GM19455 (cell line): ENCODE data around the gene DCDC2C.

ENCODE experiments used
- ATAC-seq: cut with Tn5 transposase; IDR thresholded peaks from one replicate; pipeline ENCODE4 v1.9.1; 2021; ENCODE audit not compliant: unreplicated experiment

Gene DCDC2C

DNA sequence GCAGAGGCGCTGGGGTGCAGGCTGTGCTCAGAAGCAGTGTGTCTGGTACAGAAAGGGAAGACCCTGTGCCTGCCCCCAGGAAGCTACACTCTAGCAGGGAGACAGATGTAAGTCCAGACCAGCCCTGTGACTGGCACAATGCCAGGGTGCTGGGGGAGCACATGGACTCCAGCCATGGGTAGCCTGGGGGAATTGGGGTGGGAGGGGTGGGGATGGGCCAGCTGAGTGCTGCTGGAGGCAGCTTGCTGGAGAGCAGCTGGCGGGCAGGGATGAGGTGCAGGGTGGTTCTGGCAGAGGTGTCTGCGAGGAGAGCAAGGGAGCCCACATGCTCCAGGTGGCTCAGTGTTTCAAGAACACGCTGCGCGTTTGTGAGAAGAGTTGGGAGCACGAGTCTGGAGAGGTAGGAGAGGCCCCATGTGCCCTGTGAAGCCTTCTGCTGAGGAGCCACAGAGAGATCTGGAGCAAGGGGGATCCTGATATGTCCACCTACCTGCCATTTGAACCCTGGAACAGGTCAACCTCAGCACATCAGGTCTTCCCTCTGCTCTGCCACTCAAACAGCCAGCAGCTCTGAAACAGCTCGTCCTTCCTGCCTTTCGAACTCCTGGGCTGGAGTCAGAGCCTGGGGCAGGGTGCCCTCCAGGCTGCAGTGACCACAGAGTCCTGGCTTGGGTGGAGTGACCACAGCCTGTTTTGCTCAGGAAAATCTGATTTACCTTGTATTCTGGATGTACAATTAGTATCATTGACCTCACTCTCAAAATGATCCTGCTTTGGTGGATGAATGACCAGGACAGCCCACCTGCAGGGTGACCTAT, 30.3 kb upstream of the DCDC2C start:
- no peak for ATAC-seq

DNA sequence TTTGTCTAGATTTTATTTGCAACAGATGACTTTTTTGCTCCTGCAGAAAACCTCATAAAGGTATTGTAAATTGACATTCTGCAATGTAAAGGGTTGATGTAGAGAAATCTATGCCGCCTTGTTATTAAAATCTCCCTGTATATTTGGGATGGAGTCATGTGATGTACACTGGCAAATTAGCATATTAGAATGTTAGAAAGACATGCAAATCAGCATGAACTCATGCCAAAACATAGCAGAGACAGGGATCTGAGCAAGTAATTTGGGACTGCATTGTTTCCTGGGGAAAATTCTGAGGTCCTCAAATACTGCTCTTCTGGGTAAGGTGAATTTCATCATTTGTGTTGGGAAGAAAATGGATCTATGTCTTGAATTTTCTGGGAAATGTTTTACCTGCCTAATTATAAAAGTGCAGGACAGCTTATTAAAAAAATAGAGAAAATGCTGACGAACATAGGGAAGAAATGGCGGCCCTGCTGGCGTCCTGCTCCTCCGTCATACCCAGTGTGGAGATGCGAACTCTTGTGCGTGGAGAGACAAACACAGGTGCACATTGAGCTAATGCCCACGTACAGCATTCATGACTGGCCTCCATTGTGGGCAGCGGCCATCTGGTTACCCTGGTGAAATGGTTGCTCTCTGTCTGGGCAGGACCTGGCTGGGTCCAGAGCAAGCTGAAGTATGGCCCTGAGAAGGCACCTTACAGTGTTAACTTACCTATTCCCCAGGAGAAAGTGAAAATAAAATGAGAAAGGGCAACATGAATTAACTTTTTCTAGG, 29.1 kb upstream of the DCDC2C start:
- no peak for ATAC-seq

DNA sequence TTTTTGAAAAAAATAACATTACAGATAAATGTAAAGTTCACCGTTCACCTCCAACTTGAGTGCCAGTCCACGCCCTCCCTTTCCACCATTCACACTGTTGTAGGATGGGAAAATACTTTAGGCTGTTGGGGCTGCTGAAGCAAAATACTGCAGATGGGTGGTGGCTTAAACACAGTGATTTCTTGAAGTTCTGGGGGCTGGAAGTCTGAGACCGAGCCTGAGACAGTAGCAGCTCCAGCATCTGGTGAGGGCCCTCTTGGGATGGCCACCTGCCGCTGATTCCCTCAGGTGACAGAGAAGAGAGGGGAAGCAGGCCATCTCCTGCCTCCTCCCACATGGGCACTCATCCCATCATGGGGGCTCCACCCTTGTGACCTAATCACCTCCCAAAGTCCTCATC, 27.7 kb upstream of the DCDC2C start:
- ATAC-seq, result no peak

DNA sequence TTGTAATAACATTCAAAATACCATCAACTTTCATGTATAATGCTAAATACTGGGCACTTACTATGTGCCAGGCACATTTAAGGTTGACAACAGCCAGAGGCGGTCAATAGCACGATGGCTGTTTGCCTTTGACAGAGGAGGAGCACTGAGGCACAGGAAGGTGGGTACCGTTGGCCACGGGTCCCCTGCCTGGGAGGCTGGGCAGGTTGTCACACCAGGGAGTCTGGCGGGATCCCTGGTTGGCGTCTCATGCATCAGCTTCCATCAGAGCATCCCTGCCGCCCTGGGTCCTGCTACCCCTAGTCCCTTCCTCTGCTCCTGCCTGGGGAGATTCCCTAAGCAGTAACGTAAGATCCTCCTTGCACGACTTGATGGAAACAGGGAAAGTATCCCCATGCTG, 25.9 kb upstream of the DCDC2C start:
- no peak for ATAC-seq

- ATAC-seq, result no peak
Observed at GRCh38 chr2:3678212-3678611, 25.2 kb upstream of the DCDC2C start.

GRCh38 chr2:3679180-3679579, 24.2 kb upstream of the DCDC2C start:
- ATAC-seq, result no peak

DNA sequence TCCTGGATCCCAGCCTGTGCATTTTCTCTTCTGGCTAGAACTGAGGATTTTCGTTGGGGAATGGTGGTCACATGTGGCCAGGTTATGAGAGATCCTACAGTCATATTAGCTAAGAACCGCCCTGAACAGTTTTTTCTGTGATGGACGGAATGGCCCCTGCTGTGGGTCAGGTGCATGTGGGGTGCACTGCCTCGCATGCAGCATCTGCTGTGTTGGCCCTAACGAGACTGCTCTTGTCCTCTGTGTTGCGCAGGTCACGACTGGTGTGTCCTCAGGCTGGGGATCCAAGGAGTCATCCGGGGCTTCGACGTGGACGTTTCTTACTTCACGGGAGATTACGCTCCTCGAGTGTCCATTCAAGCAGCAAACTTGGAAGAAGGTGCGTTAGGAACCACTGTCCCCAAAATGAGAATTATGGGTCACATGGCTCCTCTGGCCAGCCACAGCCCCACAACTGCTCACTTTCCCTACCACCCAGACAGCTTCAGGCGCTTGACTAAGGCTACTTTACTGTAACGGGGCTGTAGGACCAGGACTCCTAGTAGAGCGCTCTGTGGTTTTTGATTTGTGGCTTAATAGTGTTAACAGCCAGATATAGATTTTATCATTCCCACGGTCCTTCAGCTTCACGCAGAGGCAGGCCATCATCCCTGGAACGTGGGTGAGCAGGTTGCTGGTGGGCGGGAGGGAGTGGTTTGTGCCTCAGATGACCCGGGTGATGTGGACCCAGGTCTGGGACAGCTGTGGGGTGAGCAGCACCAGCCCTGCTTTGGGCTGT, 23.6 kb upstream of the DCDC2C start:
- ATAC-seq, result no peak

DNA sequence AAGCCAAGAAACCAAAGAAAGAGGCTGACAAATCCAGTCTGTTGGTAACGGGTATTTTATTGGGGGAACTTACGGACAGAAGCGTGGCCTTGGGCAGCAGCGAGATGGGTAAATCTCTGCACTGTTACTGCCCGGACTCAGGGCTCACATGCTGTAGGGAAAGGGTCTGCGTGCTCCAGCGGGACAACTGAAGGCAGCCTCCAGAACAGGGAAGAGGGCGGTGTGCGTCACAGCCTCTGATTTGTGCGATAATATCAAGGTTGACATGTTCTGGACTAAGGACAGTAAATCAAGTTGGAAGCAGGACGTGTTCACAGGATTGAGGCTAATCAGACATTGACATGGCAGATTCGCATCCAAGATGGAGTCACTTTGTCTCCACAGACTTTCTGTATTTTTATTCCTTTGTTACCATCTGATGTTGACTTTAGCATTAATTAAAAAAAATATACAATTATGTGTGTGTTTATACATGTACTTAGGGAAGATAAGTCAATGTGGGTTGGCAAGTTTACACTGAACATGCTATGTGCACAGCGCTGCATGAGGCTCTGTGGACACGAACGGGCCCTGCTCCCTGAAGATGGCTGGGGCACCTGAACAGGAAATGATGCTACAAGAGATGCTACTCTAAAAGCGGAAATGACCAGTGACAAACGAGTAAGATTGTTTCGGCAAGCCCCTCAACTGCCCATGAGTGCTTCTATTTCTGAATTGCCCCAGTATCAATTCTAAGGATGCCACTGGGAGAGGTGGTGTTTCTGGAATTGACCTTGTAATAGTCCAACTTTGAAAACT, 22.6 kb upstream of the DCDC2C start:
- no peak for ATAC-seq

GRCh38 chr2:3681625-3682024, 21.8 kb upstream of the DCDC2C start:
- ATAC-seq, result no peak

- ATAC-seq, result no peak
Observed at GRCh38 chr2:3682811-3683210, 20.6 kb upstream of the DCDC2C start.

DNA sequence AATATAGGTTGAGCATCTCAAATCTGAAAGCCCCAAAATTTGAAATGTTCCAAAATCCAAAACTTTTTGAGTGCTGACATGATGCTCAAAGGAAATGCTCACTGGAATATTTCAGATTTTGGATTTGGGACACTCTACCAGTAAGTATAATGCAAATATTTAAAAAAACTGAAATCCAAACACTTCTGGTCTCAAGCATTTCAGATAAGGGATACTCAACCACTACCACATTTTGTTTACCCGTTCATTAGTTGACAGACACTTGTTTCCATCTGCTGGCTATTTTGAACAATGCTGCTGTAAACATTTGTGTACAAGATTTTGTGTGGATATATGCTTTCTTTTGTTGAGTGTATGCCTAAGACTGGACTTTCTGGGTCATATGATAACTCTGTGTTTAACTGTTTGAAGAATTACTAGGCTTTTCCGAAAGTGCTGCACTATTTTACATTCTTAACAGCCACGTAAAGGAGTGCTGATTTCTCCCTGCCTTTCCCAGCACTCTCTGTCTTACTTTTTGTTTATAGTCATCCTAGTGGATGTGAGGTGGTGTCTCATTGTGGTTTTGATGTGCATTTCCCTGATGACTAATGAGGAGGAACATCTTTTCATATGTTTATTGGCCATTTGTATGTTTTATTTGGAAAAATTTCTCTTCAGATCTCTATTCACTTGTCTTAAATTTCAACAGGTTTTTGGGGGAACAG, 19.5 kb upstream of the DCDC2C start:
- no peak for ATAC-seq

- ATAC-seq, result no peak
Observed at GRCh38 chr2:3689998-3690748, 13.2 kb upstream of the DCDC2C start.

DNA sequence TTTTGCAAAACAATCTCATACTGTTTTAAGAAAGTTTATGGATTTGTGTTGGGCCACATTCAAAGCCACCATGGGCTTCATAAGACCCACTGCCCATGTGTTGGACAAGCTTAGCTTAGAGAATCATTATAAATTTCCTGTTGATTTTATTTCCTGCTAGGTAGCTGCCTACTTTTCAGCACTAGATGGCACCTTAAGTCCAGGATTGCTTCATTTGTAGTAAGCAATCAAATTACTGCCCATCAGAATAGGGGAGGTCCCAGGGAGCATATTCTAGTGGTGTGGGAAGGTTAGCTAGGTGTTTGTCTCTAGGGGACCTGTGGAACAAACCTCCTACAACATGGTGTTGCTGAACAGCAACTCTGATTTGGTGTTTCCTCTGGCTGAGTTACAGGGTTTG, 11.0 kb upstream of the DCDC2C start:
- no peak for ATAC-seq

DNA sequence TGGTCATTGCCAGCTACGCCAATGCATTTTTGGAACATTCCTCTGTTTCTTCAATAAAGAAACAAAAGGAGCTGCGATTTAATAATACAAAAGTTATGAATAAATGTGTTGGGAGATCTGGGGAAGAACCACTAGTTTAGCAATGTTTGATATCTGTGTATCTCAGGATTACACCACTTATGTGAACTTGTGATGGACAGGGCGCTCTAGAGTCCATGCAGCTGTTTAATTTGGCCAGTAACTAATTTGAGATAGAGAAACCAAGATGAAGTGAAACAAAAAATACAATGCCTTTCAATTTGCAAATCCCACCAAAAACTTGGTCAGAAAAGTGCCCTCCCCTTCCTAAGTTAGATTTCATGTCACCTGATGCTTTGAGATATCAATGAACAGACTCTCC, 6.8 kb upstream of the DCDC2C start:
- no peak for ATAC-seq

DNA sequence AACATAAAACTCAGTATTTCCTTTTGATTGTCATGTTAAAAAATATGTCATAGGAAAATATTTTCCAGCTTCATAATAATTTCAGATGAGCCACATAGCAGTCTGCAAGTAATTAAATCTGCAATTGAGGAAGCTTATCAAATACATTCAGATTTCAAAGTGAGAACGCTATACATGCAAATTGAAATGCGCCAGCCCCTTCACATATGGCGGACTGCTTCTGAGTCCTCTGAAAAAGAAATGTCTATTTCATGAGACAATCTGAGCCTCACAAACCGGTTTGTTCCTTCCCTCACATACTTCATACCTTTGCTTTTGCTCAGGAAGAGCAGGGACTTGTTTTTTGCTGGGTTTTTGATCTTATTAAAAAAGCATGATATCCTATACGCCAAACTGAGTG, 2.3 kb upstream of the DCDC2C start:
- ATAC-seq, result no peak

DNA sequence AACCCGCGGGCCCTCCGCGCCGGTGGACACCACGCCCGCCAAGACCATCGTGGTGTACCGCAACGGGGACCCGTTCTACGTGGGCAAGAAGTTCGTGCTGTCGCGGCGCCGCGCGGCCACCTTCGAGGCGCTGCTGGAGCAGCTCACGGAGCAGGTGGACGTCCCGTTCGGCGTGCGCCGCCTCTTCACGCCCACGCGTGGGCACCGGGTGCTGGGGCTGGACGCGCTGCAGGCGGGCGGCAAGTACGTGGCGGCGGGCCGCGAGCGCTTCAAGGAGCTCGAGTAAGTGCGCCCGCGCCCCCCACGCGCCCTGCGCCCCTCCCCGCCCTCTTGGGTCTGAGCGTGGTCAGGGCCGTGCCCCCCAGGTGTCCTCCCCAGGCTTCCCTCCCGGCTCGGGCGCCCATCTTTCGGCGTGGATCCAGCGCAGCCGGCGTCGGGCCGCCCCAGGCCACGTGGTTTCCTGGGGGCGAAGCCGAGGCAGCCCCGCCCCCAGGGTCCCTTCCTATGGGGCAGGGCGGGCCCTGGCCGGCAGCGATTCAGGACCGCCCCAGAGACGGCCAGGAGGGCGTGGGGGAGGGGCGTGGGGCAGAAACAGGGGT, 481 bp downstream of the DCDC2C start:
- no peak for ATAC-seq

DNA sequence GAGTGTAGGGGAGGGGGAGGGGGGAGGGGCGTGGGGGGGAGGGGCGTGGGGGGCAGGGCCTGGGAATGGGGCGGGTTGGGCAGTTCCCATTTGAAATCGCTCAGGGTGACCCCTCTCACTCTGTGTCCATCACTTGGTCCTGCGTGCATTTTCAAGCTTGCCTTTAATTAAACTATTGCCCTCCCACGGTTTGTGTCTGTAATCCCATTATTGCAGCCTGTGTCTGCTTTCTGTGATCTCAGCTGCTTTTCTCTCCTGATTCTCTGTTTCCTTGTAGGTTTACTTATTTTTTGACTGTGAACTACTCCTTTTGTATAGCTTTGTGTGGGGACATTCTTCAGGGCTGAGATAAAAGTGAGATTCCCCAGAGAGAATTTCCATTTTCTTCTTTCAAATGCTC, 1.3 kb downstream of the DCDC2C start:
- no peak for ATAC-seq

- ATAC-seq, result no peak
Observed at GRCh38 chr2:3705782-3706181, 2.4 kb downstream of the DCDC2C start.

DNA sequence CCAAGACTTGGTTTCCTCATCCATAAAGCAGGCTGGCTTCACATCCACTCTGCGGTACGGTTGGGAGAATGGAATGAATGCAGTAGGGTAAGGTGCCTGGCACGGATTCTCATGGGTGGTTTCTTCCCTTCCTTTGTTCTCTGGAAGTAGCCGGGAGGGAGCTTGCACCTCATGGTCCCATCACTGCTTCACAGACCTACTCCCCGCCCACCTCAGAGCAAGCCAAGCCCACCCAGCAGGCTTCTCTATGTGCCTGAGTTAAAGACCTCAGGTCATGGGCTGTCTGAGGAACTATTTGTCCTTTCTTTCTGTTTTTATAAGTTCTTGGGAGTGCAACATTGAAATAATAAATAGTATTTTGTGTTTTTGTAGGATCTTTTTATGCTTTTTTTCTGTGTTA, 3.5 kb downstream of the DCDC2C start:
- no peak for ATAC-seq
